ENCODE measurements around the gene E2F8.

The E2F8 gene

DNA sequence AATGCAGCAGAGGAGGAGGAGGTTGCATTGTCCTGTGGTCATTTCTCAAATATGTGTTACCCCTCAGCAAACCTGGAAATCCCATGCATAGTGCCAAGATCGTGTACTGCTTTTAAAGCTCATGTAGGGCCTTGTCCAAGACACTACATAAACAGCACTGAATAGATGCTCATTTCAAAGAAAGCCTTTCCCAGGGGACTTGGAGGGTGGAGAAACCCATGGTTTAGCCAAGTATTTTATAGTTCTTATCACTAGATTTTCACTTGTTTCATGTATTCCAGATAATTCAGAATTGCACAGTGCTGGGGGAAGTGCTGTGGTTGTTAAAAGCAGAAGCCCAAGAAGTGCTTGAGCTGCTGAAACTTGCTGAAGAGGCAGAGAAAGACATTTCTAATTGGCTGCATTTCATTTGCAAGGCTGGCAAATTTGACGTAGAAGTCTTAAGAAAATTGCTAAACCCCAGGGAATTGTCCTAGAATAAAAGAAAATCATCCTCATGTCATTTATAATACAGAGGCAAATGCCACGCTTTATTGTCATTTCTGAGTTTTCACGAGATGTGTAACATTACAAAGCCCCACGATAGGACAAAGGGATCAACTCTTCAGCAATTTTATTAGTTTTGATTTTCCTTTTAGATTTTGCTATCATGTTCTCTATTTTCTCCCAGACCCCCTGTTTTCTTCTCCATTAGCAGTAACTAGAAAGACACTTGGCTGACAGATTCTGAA is 59.0 kb downstream of the E2F8 start:
- DNase-seq (ENCODE audit: low read depth, low spot score): no peak
- CTCF ChIA-PET: no interaction called here
- no peak overlapping the region for H3K4me3 ChIP-seq (ENCODE audit: low read depth, low read length)

DNA sequence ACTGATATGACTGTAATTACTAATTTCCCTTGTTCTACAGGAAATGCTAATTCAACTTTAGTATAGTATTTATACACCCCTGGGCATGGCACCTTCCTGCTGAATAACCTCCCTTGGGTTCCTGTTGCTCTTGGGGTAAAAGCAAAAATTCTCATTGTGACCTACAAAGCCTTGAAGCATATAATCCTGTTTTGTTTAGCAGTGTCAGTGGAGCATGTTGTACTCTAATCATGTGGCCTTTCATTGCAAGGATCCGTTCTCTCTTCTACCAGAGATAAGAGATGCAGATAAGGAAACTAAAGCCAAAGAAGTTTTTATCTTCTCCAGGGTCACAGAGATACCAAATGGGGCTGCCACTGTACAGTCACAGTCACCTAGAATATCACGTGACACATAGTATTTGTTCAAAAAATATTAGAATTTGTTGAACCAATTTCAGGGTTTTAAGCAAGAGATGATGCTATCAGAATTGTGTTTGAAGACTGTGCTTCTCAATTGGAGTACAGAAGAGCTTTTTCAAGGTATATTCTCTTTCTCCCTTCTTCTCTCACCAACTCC is 64.0 kb downstream of the E2F8 start:
- CTCF ChIA-PET: no interaction called here
- DNase-seq (ENCODE audit: low read depth, low spot score): no peak
- POLR2A ChIA-PET: no interaction called here
- no peak overlapping the region for H3K4me3 ChIP-seq (ENCODE audit: low read depth, low read length)
- TF ChIP-seq, protein P1, sequence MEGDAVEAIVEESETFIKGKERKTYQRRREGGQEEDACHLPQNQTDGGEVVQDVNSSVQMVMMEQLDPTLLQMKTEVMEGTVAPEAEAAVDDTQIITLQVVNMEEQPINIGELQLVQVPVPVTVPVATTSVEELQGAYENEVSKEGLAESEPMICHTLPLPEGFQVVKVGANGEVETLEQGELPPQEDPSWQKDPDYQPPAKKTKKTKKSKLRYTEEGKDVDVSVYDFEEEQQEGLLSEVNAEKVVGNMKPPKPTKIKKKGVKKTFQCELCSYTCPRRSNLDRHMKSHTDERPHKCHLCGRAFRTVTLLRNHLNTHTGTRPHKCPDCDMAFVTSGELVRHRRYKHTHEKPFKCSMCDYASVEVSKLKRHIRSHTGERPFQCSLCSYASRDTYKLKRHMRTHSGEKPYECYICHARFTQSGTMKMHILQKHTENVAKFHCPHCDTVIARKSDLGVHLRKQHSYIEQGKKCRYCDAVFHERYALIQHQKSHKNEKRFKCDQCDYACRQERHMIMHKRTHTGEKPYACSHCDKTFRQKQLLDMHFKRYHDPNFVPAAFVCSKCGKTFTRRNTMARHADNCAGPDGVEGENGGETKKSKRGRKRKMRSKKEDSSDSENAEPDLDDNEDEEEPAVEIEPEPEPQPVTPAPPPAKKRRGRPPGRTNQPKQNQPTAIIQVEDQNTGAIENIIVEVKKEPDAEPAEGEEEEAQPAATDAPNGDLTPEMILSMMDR (IDR thresholded peaks at IDR 0.05; ENCODE audit: insufficient read depth, low read length, missing control alignments): no peak

More for the DNA sequence above, 59.0 kb downstream of the E2F8 start:
- POLR2A ChIA-PET: no interaction called here
- TF ChIP-seq, protein P1 (IDR thresholded peaks at IDR 0.05; ENCODE audit: insufficient read depth, low read length, missing control alignments): no peak

All from AG04449 (cell line).